ENCODE results near the gene GDA.

The GDA gene

DNA sequence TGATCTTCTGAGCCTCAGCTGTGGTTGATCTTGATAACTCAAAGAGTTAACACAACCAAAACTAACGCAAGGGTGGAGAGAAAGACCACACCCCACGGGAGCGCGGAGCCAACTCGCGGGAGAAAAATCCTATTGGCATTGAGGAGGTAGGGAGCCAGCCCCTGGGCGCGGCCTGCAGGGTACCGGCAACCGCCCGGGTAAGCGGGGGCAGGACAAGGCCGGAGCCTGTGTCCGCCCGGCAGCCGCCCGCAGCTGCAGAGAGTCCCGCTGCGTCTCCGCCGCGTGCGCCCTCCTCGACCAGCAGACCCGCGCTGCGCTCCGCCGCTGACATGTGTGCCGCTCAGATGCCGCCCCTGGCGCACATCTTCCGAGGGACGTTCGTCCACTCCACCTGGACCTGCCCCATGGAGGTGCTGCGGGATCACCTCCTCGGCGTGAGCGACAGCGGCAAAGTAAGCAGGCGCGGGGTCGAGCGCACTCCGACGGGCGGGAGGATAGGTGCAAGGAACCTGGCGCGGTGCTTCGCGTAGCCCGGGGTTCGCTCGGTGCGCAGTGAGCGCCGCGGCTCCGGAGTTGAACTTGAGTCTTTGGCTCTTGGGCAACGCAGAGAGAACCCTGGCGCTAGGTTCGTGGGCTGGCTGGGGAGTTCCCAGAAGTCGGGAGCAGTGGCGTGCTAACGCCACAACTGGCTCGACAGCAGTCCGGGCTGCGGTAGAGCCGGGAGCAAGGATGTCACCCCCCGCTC lies at the start of gene GDA:
Gene GDA (plus strand): TSS at position 210 of the 745 bp plus-strand sequence. CDS start 120 bp downstream, at position 330.
- no peak for DNase-seq

DNA sequence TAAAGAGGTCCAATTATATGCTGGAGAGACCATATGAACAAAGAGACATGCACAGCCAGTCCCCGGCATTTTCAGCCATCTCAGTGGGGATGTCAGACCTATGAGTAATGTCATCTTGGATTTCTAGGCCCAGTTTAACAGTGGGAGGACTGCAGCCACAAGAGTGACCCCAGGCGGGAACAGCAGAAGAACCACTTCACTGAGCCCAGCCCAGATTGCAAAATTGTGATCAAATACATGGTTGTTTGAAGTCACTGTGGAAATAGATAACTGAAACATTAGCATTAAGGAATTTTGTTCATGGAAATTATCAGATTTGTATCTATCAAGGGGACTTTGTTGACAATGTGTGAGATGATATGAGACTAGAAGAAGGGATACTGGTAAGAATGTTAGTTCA lies 46.7 kb upstream of the GDA start:
- no peak for DNase-seq

DNA sequence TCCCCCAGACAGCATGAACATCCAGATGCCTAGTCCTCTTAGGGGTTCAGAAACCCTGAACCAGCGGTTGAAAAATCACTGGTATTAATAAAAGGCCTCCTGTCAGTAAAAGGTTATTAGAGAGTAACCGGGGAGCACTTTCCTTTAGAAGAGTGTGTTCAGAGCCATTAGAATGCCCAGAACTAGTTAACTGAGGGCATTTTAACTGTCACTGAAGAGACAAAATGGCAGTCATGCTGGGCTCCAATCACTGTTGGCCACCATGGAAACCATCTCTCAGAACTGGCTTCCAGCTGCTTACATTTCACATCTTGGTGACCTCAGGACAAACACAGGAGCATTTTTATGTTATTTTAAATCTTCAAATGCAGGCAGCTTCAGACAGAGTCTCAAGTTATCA lies 36.2 kb upstream of the GDA start:
- DNase-seq: no peak

DNA sequence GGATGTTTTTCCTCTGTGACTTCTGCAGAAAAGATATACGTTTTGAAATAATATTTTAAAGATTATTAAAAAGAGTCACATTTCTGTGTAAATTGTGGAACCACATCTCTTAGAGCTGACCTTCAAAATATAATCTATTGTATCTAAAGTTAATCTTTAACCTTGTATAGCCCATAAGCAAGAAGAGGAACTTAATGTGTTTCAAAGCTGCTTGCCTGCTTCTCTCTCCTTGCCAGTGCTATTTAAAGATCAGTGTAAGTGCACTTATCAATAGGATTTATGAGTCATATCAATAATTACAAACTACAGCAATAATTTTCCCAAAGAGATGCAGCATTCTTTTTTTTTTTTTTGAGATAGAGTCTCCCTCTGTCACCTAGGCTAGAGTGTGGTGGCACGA lies 29.4 kb upstream of the GDA start:
- DNase-seq: no peak

DNA sequence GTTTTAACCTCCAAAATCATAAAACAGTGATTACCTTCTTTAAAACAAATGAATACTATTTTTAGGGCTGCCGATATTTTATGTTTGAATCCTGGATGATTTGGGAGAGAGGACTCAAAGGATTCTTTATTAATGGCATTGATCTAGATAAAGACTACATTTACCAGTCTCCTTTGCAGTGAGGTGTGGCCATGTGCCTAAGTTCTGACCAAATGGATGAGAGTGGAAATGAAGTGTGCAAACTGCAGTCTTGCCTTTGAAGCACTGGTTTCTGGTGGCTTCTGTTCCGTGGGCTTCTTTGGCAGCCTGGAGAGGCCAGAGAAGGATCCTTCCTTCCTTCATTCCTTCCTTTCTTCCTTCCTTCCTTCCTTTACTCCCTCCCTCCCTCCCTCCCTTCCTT lies 24.3 kb upstream of the GDA start:
- DNase-seq: no peak

DNA sequence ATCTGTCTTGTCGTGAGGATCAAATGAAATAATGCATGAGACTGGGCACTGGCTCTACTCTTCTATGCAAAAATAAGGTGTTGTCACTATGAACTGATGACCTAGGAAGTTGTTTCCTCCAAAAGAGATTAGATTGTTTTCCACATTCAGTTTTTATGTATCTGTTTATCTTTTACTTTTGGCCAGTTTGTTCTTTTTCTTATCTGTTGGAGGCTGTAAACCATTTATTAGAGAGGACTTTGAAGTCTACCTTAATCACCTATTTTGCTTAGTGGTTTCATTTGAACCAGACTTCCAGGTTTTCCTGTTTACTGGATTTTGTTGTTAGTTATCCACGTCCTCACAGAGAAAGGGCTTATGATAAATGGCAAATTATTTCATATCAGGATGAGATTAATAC lies 21.5 kb upstream of the GDA start:
- no peak for DNase-seq

DNA sequence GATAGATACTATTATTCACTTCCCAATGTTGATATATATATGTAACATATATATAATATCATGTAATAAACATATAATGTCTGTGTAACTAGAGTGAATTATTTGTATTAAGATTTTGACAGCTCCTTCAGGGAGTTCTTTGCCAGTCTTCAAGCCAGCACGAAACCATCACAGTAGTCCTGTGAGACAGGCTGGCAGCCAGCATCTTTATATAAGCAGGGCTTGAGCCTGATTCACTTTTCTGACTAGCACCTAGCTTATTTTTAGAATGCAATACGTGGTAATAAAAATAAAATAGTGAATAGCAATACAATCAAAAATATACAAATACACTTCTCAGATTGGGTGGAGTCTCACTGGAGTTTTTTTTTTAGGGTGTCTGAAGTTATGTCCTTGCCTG lies 20.7 kb upstream of the GDA start:
- no peak for DNase-seq

DNA sequence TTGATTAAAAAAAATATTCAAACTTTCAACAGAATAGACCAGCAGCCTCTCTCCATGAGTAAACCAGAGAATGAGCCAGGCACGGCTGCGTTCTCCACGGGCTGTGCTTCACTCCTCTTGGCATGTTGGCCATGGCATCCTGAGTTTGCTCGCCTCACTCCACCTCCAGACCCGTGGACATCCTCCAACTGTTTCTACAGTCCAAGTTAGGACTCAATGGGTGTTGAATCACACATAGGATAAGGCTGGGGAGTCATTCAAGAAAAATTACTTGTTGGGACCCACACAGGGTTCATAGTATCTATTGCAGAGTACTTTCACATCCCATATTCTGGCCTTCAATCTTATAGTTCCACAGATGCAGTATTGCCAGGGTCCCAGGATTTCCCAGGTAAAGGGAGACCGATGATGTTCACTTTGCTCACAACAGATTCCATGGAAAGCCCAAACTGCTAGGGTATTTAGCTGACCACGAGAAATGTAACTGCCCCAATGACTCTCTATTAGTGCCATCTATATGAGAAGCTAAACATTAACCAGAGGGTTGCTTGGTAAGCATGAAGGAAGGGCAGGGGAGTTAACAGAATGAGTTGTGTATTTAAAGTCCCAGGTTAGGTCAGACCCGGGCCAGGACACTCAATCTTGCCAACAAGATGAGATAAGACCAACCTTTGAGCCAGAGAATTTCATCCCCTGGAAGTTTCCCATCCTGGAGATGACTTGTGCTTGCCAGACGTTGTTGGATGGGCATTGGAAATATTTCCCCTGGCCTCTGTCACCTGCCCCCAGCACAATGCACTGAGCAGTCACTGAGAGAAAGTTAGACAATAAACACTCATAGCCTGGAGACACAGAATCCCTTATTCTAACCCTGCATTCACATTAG lies 19.7 kb upstream of the GDA start:
- DNase-seq: no peak

DNA sequence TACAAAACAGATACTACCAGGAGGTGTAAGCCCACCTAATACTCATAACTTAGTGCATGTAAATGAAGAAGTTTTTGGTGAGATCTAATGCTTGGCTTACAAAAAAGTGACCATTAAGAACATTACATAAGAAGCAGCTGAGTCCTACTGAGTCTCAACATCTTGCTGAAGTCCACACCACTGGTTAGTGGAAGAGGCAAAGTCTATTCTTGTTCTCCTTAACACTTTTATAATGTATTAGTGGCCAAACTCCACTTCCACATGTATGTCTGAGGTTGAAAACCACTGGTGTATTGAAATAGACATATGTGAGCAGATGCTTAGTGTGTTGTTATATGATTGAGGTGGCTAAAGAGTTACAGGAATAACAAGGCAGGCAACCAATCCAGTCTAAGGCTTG lies 18.9 kb upstream of the GDA start:
- DNase-seq: no peak

DNA sequence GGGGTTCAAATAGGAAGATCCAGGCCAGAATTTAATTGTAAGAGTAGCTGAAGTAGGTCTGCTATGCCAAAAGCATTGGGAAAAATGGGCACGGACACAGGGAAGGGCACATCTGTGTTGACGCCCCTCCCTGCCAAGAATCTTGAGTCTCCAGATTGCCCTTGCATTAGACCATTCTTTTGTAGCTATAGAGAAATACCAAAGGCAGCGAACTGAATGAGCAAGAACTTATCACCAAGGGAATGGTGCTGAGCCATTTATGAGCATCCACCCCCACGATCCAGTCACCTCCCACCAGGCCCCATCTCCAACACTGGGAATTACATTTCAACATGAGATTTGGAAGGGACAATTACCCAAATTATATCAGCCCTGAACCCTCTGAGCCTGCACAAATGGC lies 18.0 kb upstream of the GDA start:
- DNase-seq: no peak

DNA sequence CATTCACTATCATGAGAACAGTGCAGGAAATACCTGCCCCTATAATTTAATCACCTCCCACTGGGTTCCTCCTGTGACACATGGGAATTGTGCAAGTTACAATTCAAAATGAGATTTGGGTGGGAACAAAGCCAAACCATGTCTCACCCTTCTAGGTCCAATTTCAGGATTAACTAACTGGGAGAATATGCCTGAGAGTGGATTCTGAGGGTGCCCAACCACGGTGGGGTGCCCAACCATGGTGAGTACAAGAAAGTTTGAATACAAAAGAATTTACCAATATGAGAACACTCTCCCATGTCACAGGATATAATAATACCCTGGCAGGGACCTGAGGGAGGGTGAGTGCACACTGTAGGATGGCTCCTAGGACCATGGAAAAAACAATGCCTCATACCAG lies 17.2 kb upstream of the GDA start:
- DNase-seq: no peak

DNA sequence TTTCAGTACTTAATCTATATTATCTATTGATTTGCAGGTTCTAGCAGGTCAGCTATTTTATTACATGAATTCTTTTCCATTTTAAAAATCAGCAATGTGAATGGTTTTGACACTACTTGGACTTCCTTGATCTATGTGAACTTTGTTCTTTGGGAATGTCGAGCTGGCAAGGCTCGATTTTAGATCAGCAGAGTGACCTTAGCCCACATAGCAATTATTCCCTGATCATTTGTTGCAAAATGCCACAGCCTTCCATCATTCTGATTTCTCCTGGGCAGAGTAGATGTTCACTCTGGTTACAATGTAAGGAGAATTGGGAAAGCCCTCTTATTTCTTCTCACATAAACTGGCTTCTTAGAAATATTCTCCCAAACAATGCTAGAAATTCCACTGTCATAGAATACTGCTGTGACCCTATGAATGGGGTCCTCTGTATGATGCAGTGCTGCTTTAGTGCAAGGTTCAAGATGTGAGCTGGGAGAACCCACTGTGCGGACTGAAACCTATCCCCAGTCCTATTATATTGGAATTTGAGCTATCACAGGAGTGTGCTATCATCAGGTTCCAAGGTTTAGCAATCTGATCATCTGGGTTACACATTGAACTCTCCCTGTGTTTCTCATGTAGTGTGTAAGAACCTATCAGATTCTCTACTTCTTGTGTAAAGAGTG lies 15.7 kb upstream of the GDA start:
- DNase-seq: no peak

DNA sequence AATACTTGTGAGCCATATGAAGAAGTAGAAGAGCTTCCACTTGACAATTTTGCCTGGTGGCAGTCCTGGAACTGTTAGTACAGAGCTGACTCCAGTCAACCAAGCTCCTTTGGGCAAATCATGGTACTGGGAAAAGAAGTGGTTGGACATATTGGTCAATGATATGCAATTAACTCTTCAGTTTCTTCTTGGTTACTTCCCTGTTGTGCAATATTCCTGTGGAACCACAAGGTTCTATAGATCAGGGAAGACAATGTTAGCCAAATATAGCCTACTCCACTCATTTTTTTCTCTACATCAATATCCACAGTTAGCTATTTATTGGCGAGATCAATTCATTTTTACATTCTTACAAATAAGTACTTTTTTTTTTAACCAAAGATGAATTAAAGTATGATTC lies 14.4 kb upstream of the GDA start:
- no peak for DNase-seq

DNA sequence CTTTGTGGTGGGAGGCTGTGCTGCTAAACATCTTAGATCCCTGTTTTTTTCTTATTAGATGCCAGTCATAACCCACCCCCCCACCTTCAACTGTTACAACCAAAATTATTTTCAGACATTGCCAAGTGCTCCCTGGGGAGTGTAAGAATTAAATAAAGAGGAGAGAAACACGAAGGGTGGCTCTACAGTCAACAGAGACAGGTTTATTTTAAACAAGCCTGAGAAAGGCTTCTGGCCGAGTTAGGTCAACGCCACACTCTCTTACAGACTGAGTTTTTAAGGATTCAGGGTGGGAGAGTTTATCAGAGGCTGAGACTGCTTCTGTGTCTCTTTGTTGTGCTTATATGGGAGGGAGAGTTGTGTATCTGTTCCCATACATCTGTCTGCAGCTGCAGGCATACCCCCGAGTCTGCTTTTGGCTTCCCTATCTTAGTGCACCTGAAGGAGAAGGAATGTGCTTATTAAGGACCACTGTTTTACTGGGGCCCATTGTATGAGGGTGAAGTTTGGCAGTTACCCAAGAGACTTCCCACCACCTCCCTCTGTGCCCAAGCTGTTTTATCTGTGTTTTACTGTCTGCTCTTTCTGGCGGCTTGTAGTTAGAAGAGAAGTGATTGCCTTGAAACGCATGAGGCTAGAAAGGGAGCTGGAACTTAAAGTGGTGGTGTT lies 11.4 kb upstream of the GDA start:
- no peak for DNase-seq

DNA sequence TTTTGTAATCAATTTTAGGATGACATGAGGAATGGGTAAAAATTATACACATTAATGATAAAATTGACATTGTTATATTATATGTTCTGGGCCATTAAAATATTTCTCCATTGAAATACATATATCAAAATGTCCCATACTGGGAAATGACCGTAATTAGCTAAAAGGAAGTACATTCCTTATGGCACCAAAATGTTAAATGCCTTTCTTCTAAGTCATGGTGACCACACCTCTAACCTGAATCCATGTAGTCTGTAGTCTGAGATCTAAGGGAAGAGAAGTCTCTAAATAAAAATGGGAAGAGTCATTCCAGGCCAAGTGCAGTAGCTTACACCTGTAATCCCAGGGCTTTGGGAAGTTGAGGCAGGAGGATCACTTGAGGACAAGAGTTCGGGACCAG lies 10.0 kb upstream of the GDA start:
- no peak for DNase-seq

DNA sequence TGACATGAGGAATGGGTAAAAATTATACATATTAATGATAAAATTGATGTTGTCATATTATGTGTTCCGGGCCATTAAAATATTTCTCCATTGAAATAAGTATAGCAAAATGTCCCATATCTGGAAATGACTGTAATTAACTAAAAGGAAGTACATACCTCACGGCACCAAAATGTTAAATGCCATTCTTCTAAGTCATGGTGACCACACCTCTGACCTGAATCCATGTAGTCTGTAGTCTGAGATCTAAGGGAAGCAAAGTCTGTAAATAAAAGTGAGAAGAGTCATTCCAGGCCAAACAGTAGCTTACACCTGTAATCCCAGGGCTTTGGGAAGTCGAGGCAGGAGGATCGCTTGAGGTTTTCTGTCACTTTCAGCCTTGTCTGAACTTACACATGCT lies 8.7 kb upstream of the GDA start:
- DNase-seq: no peak

DNA sequence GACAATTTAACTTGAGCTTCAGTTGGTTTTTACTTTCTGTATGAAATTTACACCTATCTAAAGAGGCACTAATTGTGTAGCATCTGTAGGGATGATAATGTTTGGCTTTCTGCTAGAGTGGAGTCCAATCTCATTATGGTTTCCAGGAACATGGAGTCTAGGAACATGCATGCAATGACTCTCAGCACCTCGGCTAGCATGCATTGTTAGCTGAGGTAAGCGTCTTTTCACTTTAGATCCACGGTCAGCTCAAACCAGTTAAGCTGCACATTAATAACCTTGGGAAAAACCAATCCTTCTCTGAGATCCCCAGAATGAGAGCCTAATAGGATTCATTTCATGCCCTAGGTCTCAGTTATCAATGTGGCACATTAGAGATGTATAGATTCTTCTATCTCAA lies 7.8 kb upstream of the GDA start:
- no peak for DNase-seq

DNA sequence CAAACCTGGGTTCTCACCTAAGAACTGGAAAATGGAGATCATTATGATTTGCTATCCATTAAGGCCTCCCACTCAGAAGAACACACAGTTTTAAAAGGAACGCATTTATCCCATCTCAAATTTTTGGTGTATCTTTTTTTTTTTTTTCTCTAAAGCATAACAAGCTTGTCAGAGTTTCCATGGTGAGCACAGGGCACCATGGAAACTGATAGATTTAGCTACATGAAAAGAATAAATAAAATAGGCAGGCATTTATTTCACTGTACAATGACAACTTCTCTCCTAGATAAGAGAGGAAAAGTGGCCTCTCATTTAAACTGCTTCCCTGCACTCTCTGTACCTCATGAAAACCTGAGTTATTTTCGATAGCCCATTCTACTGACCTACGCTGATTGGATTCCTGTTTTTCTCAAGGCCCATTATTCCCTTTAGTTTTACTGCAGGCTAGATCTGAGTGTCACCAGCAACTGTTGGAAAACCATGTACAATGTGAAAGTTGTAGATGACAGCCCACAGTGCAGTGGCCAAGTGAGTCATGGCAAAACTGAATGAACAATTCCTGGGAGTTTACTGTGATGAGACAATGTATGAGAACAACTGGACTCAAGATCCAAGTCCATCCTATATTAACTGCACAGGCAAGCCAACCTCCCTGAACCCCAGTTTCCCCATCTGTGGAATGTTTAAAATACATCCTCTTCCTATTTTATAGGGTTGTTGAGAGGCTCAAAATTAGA lies 4.3 kb upstream of the GDA start:
- no peak for DNase-seq

DNA sequence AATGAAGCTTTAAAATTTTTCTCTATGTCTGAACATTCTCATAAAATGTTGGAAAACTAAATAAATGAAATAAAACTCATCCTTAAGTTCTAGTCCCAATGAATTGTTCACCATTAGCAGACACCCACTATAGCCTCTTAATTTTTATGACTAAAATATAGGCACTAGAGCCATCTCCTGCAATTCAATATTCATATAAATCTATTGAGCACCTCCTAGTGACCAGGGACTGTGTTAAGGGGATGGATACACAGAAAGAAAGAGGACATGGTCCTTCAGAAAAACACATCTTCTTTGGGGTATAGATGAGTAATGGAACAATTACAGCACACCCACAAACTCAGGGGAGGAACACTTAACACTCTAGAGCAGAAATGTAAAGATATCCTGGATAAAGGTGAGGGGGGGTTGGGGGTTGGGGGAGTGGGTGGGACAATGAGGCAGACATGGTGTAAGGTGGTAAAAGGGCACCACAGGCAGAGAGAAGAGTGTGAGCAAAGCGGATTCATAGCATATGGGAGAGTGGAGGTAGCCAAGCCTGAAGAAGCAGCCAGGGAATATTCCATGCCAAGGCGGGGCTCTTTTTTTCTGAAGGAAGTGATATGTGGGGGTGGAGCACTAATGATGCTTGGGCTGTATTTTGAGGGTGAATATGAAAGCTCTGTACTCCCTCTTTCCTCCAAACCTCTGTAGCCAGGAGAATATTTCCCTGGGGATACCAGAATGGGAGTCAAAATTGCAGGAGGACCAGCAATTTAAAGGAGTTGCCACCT lies 3.3 kb upstream of the GDA start:
- no peak for DNase-seq

DNA sequence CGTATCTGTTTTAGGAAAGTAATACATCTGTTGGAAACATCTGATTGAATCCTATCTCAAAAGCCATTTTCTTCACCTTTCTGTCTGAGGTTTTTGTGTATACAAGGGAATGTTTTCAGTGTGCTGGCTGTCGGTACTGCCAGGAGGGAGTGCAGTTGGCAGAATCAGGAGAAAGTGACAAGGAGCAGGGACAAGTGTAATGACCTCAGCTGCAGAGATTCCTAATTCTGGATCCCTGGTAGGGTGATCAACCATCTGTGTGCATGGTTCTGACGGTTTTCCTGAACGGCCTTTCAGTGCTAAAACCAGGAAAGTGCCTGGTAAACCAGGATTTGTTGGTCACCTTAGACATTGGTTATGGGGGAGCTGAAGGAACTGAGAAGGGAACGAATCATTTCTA lies 1.6 kb upstream of the GDA start:
- DNase-seq: no peak

DNA sequence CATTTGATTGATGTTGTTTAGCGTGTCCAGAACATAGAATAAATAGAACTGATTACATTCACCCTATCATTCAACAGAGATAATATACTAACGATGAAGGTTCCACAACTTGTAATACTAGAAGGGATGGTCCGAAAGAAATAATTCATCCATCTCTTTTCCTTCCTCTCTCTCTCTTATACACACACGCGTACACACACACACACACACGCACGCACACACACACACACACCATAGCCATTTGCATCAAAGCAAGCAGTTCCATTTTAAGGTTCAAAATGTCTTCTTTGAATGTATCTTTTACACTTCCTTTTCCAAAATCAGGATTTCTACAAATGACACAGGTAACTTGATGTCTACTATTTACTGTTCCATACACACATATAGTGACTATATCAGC lies 887 bp downstream of the GDA start:
- no peak for DNase-seq

DNA sequence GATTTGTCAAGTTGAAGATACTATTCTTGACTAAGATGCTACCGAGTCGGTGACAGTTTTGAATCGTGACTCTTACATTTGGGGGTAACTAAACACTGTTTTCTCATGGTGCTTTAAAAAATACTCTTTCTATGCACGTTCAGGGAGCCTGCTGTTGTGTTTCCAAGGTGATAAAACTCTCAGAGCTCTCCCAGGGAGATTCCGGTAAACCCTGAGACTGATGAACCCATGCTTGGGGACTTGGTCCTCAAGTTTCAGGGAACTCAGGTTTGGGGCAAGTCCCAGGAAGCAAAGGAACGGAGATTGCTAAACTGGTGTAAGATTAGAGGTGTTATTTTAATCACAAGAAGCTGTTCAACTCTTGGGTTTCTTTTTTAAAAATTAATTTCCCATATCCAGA lies 1.4 kb downstream of the GDA start:
- no peak for DNase-seq
